Vagina (tissue), 2 donors: Measurements from ENCODE around the gene RBM33. TPM values are rescaled to one million over a fixed set of nuclear protein-coding genes. Genes with fewer than 3 reads are reported as not detected.

Experiments
- DNase-seq, 2 donors: peaks; one replicate each; pipeline ENCODE4 v3.0.0-alpha.2; 2017; ENCODE audit errors: extremely low spot score in 2 of 2
- H3K27ac ChIP-seq: fragments of 200-600 bp; sonication (generic); one replicate; pipeline ENCODE4 v1.5.1; 2019
- H3K27me3 ChIP-seq: fragments of 200-600 bp; sonication (generic); one replicate; pipeline ENCODE4 v1.5.1; 2019
- H3K36me3 ChIP-seq, 2 donors: fragments of 200-600 bp; sonication (generic); one replicate each; pipeline ENCODE4 v1.5.1; 2017 to 2019
- H3K4me1 ChIP-seq: fragments of 200-600 bp; sonication (generic); one replicate; pipeline ENCODE4 v1.5.1; 2019
- H3K4me3 ChIP-seq, 2 donors: fragments of 200-600 bp; sonication (generic); 1 replicate in 1 of 2; 2 replicates in 1 of 2; pipeline ENCODE4 v1.5.1; 2016 to 2019
- H3K9me3 ChIP-seq: fragments of 200-600 bp; sonication (generic); one replicate; pipeline ENCODE4 v1.5.1; 2019
- POLR2A ChIP-seq, 2 donors: fragments of 450-650 bp; IDR thresholded peaks; one replicate each; pipeline ENCODE4 v1.6.1; 2017; ENCODE audit warnings: antibody characterized with exemption in 2 of 2, mild to moderate bottlenecking in 2 of 2, moderate library complexity in 2 of 2
- POLR2AphosphoS5 ChIP-seq, 2 donors: sonication (generic); formaldehyde crosslinking; IDR thresholded peaks; one replicate each; pipeline ENCODE4 v1.9.0; 2017; ENCODE audit warnings: antibody characterized with exemption in 2 of 2, mild to moderate bottlenecking in 2 of 2, low read depth in 1 of 2; ENCODE audit not compliant: insufficient read depth in 1 of 2
- intact Hi-C: fragments of 100-400 bp; cut with DNase I; formaldehyde crosslinking; loops from one replicate; pipeline ENCODE4 v1.15.1; 2023
- total RNA-seq: library from RNA; depleted of rRNA; stranded (reverse); fragments of >200 nt; gene quantifications from one replicate; pipeline ENCODE4 v1.2.3, GENCODE V29; 2016
- TF ChIP-seq, protein P1 (sequence below), 3 experiments: fragments of 450-650 bp in 2 of 3; fragments of 200-600 bp in 1 of 3; sonication (generic) in 1 of 3; IDR thresholded peaks; one replicate each; pipeline ENCODE4 v1.5.1; 2017 to 2019; ENCODE audit warnings: antibody characterized with exemption in 3 of 3, mild to moderate bottlenecking in 2 of 3, moderate library complexity in 2 of 3

Gene RBM33
- total RNA-seq, 1 donor from 2014 or later = 63.8 TPM

DNA sequence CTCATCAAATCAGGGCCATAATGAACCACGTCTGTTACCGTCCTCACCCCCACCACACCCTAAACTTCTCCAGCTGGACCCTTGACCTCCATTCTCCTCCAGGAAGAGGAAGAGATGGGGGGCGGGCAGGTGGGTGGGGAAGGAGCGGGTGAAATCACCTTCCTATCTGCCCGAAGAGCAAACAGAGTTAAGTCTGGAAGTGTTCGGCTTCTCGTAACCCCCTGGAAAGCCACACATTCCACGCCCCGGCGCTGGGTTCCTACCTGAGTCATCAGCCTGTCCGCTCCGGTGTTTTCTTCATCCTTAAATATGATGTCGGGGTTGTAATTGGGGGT is 167.1 kb downstream of the RBM33 start:
- DNase-seq = no peak
- H3K4me1 ChIP-seq = peaks cover 29% of the 10 kb centered on the region
- intact Hi-C loops = no loop called here
- no peaks in the 10 kb centered on the region for H3K9me3 ChIP-seq
- no peaks in the 10 kb centered on the region for H3K27me3 ChIP-seq
- H3K36me3 ChIP-seq = no peaks in the 10 kb centered on the region
- H3K4me3 ChIP-seq = no peak overlapping the region
- no peak overlapping the region for H3K27ac ChIP-seq
- no peak for TF ChIP-seq POLR2AphosphoS5 (IDR thresholded peaks at IDR 0.05; ENCODE audit: insufficient read depth in 1 of 2, low read depth in 1 of 2)
- TF ChIP-seq, protein P1, sequence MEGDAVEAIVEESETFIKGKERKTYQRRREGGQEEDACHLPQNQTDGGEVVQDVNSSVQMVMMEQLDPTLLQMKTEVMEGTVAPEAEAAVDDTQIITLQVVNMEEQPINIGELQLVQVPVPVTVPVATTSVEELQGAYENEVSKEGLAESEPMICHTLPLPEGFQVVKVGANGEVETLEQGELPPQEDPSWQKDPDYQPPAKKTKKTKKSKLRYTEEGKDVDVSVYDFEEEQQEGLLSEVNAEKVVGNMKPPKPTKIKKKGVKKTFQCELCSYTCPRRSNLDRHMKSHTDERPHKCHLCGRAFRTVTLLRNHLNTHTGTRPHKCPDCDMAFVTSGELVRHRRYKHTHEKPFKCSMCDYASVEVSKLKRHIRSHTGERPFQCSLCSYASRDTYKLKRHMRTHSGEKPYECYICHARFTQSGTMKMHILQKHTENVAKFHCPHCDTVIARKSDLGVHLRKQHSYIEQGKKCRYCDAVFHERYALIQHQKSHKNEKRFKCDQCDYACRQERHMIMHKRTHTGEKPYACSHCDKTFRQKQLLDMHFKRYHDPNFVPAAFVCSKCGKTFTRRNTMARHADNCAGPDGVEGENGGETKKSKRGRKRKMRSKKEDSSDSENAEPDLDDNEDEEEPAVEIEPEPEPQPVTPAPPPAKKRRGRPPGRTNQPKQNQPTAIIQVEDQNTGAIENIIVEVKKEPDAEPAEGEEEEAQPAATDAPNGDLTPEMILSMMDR (IDR thresholded peaks at IDR 0.05) = no peak

DNA sequence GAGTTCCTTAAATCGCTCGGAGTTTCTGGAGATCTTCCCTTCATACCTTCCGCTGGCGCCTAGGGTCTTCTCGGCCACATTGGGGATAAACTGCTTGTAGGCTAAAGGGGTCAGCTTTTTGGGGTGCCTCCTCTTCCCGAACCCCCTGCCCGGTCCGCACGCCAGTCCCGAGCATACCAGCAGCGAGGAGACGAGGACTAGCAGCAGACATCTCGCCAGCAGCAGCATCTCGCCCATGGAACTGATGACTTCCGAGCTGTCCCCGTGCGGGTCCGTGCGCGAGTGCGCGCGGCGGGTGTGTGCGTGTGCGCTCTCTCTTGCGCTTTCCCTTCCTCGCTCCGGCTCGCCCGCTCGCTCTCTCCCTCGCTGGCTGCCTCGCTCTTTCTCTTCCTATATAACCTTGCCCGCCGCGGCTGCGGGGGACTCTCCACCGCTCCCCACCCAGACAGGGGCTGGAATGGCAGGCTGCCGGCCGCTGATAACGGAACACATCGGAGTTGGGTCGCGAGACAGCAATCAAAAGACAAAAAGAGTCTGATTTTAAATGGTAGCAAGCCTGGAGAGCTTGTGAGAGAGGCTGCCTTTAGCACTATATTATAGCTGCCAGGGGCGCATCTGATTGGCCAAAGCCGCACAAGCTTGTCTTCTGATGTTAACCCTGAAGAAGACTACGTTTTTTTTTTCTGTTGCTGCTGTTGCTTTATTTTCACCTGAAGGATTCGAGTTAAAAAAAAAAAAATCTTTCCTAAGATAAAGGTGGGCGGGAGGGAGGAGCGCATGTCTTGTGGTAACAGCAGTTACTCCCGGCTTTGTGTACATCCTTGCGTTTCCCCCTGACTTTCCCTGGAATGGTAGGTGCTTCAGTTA is 167.7 kb downstream of the RBM33 start, which contains the start of gene SHH:
Gene SHH (minus strand): TSS at position 569 of the 867 bp plus-strand sequence. CDS start 341 bp downstream, at position 228.
- TF ChIP-seq, protein P1 (IDR thresholded peaks at IDR 0.05) = no peak
- TF ChIP-seq POLR2A (IDR thresholded peaks at IDR 0.05) = no peak
- no peak for TF ChIP-seq POLR2AphosphoS5 (IDR thresholded peaks at IDR 0.05; ENCODE audit: insufficient read depth in 1 of 2, low read depth in 1 of 2)
- H3K27me3 ChIP-seq = no peaks in the 10 kb centered on the region

DNA sequence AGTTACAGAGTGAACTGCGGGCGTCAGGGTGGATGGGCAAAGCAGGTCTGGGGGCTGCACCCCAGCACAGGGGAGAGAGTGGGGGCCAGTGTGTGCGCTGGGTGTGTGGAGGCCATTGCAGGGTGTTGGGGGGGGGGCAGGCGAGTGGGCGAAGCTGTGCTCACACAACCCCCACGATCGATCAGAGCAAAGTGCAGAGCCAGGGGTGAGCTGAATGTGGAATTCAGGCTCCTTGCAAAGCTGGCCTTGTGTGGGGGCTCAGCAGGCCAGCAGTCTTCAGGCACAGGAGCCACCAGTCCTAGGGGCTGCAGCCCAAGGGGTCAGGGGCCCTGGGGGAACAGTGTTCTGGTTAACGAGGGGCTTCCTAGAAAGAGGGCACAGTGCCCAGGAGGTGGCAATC is 168.7 kb downstream of the RBM33 start:
- Histone ChIP-seq H3K27me3 (no peaks in the 10 kb centered on the region), H3K4me3 (no peak overlapping the region), H3K27ac (no peak overlapping the region), H3K4me1 (peaks cover 25% of the 10 kb centered on the region), H3K9me3 (no peaks in the 10 kb centered on the region), H3K36me3 (no peaks in the 10 kb centered on the region)
- no peak for TF ChIP-seq POLR2A (IDR thresholded peaks at IDR 0.05)
- no peak for TF ChIP-seq POLR2AphosphoS5 (IDR thresholded peaks at IDR 0.05; ENCODE audit: insufficient read depth in 1 of 2, low read depth in 1 of 2)
- TF ChIP-seq, protein P1 (IDR thresholded peaks at IDR 0.05) = no peak
- intact Hi-C loops = no loop called here
- DNase-seq = no peak

More for the DNA sequence above, 167.7 kb downstream of the RBM33 start, which contains the start of gene SHH:
- Histone ChIP-seq H3K4me1 (peaks cover 29% of the 10 kb centered on the region), H3K27ac (no peak within 1 kb of the TSS), H3K4me3 (no peak within 1 kb of the TSS), H3K36me3 (no peaks in the 10 kb centered on the region), H3K9me3 (no peaks in the 10 kb centered on the region)
- intact Hi-C loops = no loop called here
- no peak for DNase-seq

DNA sequence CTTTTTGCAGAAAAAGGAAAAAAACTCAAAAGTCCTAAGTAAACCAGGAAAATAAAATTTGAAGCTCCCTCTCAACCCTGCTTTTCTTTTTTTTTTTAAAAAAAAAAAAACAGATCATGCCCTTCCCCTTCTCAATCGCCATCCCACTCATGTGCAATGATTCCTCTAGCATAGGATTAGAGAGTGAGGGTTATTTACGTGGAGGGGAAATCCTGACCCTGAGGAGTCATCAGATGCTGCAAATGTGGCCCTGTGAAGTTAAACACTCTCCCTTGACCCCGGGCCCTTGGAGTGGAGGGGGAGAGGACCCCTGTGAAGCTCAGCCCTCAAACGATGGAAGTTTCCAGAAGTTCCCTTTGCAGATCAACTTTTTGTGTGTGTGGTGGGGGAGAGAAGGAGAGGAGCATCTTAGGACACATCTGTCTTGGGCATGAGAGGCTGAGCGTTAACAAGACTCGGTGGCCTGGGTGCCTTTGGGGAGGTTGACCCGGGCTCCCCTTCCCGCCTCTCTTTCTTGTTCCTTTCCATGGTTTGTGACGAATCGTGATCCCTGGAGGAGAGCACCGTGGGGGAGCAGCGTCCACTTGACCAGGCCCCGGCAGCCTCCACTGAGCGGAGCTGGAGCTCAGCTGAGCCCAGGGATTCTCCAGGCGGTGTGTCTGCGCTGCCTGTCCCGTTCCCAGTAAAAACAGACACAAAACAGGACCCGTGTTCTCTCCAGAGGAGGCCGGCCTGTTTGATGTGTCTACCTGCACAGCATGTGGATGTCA is 169.3 kb downstream of the RBM33 start:
- Histone ChIP-seq H3K4me1 (peaks cover 19% of the 10 kb centered on the region), H3K27me3 (no peaks in the 10 kb centered on the region), H3K36me3 (no peaks in the 10 kb centered on the region), H3K4me3 (no peak overlapping the region), H3K9me3 (no peaks in the 10 kb centered on the region), H3K27ac (no peak overlapping the region)
- intact Hi-C loops = no loop called here
- no peak for DNase-seq
- TF ChIP-seq POLR2A (IDR thresholded peaks at IDR 0.05) (no peak), POLR2AphosphoS5 (IDR thresholded peaks at IDR 0.05; ENCODE audit: insufficient read depth in 1 of 2, low read depth in 1 of 2) (no peak)
- TF ChIP-seq, protein P1 (IDR thresholded peaks at IDR 0.05) = no peak
